ENCODE measurements around the gene GOLGA8A.
"Not testable (repeated sequence)": the region's sequence is repeated elsewhere in the genome, so short reads cannot be mapped to it uniquely, and the experiment has no call there.

Gene GOLGA8A

GRCh38 chr15:34436956-34437442 is 609 bp downstream of the GOLGA8A start:
- H3K4me3 ChIP-seq (ENCODE audit: low read depth, low read length) = peak overlapping the region; percentile 66
- TF ChIP-seq CTCF (IDR thresholded peaks at IDR 0.05; ENCODE audit: insufficient read depth, low read length, missing control alignments) = peak; percentile 11
- DNase-seq (ENCODE audit: low read depth, low spot score) = no peak
- CTCF ChIA-PET = interaction anchor here (1.0 kb wide), 1 partner anchor 144 kb away, joined by 3 read pairs; no protein-coding TSS in a partner anchor
- POLR2A ChIA-PET = interaction anchor here (1.1 kb wide), 1 partner anchor 146 kb away, joined by 3 read pairs; the partner anchor contains the start of gene GOLGA8B

DNA sequence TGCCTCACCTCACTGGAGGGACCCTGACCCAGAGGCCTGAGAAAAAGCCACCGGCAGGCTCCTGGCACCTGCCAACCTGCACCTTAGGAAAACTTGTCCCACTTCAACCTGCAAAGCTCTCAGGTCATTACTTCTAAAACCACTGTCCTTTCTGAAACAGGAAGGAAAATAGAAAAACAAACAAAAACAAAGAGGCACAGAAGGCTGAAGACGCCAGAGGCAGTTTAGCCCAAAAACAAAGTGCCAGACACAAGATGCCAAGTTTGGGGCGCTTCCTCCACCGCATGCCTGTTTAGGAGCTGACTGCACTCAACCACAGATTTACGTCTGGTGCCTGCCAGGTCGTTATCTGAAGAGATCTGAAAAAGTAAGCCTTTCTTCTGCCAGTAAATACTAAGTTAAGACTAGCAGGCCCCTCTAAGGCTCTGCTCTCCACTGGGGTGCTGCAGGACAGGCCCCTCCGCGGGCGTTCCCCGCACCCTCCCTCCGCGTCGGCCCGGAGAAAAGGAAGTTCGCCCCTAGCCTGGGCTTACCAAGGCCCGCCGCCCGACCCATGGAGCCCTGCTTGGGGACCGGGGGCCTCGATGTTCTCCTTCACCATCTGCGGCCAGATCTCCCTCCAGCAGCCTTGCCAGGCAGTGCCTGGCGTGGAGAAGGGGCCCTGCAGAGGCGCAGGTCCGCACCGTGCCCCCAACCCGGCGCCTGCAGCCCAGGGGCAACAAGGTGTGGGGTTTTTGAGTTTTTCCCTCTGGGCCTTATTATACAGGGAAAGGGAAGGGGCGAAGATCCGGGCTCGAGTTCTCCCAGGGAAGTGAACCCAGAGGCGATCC is 1.3 kb downstream of the GOLGA8A start:
- H3K4me3 ChIP-seq (ENCODE audit: low read depth, low read length) = peak overlapping the region; percentile 66
- DNase-seq (ENCODE audit: low read depth, low spot score) = no peak
- TF ChIP-seq CTCF (IDR thresholded peaks at IDR 0.05; ENCODE audit: insufficient read depth, low read length, missing control alignments) = no peak
- POLR2A ChIA-PET = interaction anchor here (1.1 kb wide), 1 partner anchor 147 kb away, joined by 3 read pairs; the partner anchor contains the start of gene GOLGA8B
- CTCF ChIA-PET = interaction anchor here (1.0 kb wide), 1 partner anchor 145 kb away, joined by 3 read pairs; no protein-coding TSS in a partner anchor

GRCh38 chr15:34435658-34436057 is 1.9 kb downstream of the GOLGA8A start:
- peak overlapping the region; percentile 66 for H3K4me3 ChIP-seq (ENCODE audit: low read depth, low read length)
- no peak for TF ChIP-seq CTCF (IDR thresholded peaks at IDR 0.05; ENCODE audit: insufficient read depth, low read length, missing control alignments)
- CTCF ChIA-PET = no interaction called here

DNA sequence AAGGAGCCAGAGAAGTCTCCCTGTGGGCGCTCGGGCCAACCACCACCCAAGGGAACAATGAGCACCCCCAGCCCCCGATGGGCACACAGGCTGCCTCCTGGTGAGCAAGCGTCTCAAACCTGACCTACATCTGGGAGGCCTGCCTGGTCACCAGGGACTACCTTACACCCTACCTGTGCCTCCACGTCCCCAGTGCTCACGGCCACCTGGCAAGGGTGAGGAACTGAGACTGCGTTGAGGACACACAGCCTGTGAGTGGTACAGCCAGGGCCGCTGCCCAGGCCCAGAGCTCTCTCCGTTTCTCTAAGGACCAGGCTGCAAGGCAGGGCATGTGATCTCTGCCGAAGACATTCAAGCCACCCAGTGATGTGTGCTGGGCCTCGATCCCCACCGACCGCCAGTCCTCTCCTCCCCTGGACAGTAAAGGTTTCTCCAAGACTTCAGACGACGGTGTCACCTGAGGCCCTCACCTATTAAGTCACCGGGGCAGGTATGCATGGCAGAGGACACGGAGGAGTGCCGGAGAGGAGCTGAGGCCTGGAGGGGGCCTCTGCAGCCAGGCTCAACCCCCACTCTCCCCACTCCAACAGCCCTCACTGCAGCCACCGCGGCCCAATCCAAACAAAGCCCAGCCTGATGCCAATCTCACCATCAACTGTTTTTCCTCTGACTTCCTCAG is 2.8 kb downstream of the GOLGA8A start:
- no peak for DNase-seq (ENCODE audit: low read depth, low spot score)
- POLR2A ChIA-PET = no interaction called here
- no peak for TF ChIP-seq CTCF (IDR thresholded peaks at IDR 0.05; ENCODE audit: insufficient read depth, low read length, missing control alignments)
- H3K4me3 ChIP-seq (ENCODE audit: low read depth, low read length) = no peak overlapping the region
- CTCF ChIA-PET = no interaction called here

More at GRCh38 chr15:34435658-34436057, 1.9 kb downstream of the GOLGA8A start:
- POLR2A ChIA-PET = no interaction called here
- no peak for DNase-seq (ENCODE audit: low read depth, low spot score)

DNA sequence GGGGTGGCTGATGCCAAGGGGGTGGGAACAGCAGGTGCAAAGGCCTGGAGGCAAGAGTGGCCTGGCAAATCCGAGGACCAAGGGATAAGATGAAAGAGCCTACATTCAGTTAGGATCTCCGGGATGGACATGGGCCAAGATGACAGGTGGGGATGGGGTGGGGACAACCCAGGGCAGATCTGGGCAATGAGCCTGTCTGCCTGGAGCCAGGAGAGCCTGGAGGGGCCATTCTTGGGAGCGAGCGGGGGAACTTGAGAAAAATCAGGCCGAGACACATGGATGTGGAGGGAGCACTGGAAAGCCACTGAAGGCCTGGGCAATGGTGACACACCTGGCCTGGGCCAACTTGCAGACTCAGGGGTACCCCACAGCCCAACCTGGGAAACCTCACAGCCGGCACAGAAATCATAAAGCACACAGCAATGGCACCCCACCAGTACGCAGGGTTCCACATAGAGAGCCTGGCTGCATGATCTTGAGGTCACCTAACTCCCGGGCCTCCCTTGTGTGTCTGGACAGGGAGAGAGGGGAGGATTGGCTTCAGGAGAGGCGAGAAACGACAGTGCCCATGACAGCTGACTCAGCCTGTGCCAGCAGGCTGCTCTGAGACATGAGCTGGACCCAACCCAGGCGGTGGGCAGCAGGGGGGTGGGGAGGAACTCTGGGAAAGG is 3.5 kb downstream of the GOLGA8A start:
- H3K4me3 ChIP-seq (ENCODE audit: low read depth, low read length); DNase-seq (ENCODE audit: low read depth, low spot score); CTCF ChIA-PET; POLR2A ChIA-PET: not testable (repeated sequence)

DNA sequence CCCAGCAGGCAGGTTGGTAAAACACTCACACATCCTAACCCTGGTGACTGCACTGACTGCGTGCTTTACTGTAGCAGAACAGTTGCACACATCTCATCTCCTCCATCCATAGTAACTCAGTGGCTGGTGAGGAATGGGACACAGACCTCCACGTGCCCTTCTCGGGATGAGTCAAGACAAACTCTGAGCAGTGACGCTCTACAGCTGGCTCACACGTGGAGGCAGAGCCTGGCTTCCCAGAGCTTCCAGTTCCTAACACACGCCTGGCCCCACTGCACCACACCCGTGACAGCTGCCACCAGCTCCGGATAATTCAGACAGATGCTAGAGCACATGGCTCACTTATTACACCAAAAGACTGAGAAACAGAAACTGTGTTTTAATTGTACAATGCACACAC is 7.0 kb downstream of the GOLGA8A start:
- CTCF ChIA-PET; H3K4me3 ChIP-seq (ENCODE audit: low read depth, low read length); DNase-seq (ENCODE audit: low read depth, low spot score); POLR2A ChIA-PET: not testable (repeated sequence)

DNA sequence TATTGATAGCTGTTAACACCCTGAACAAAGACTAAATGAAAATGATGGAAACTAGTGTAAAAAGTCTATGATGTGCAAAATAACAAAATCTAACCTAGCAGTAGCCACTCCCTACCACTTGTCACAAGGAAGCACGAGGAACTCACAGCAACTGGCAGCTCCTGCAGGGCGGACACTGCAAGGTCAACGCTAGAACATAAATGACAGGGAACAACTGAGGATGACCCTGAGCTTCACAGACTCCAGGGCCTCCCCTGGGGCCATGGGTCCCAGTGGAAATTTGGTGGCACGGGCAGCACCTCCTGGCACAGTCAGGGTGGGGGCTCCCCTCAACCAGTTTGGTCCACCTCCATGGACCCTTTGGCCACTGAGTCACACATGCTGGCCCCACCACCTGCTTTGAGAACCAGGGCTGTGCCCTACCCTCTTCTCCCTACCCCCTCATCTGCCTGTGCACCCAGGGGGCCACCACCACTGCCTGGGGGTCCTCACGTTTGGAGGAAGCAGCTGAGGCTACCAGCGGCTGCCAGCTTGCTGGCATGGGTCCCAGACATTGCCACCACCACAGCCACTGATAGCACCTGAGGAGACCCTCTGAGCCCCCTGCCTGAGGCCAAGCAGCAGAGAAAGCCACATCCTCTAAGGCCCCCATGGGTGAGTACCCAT is 14.1 kb downstream of the GOLGA8A start:
- H3K4me3 ChIP-seq (ENCODE audit: low read depth, low read length); DNase-seq (ENCODE audit: low read depth, low spot score); CTCF ChIA-PET; POLR2A ChIA-PET: not testable (repeated sequence)

DNA sequence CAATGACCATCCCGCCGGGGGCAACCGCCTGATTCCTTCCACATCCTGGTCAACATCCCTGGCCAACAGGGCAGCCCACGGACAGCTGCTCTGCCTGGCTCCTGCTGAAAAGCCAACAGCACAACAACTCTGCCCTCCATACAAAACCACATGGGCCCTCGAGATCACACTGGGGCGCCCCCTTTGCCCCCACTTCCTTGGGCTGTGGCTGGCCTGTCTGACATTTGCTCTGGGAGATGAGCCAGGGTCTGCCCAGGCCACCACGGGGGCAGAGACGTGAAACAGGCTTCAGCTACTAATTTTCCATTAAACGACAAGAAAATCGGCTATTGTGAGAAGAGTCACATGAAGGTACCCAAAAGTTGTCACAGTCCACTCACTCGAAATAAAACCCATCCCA is 16.7 kb downstream of the GOLGA8A start:
- CTCF ChIA-PET; H3K4me3 ChIP-seq (ENCODE audit: low read depth, low read length); POLR2A ChIA-PET; DNase-seq (ENCODE audit: low read depth, low spot score): not testable (repeated sequence)

DNA sequence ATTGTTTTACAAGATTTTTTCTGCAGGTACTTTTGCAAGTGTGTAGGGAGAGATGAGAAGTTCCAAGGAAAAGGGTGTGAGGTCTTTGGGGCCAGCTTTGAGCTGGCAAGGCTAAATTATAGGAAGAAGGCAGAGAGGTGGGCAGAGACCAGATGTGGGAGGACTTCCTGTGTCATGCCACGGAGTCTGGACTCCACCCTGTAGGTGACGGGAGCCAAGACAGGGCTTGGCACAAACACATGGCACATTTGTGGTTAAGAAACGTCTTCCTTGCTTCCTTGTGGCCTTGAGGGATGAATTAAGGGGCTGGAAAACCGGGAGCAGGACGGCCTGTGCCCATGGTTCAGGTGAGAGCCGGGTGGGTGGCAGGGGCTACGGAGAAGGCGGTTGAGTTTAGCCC is 19.2 kb downstream of the GOLGA8A start:
- H3K4me3 ChIP-seq (ENCODE audit: low read depth, low read length); POLR2A ChIA-PET; DNase-seq (ENCODE audit: low read depth, low spot score); CTCF ChIA-PET: not testable (repeated sequence)

- CTCF ChIA-PET, POLR2A ChIA-PET: not testable (repeated sequence)
Observed at GRCh38 chr15:34409511-34409910, 28.1 kb downstream of the GOLGA8A start.

GRCh38 chr15:34408973-34409372 is 28.6 kb downstream of the GOLGA8A start:
- POLR2A ChIA-PET; CTCF ChIA-PET; DNase-seq (ENCODE audit: low read depth, low spot score); H3K4me3 ChIP-seq (ENCODE audit: low read depth, low read length): not testable (repeated sequence)

More at GRCh38 chr15:34409511-34409910, 28.1 kb downstream of the GOLGA8A start:
- not testable (repeated sequence) for DNase-seq (ENCODE audit: low read depth, low spot score); H3K4me3 ChIP-seq (ENCODE audit: low read depth, low read length)
